Stomach (tissue), 4 donors: ENCODE measurements around the gene SERPINB10.

Experiments
- POLR2A ChIP-seq, 4 donors: fragments of 450-650 bp; IDR thresholded peaks; one replicate each; pipeline ENCODE4 v1.6.1; 2016; ENCODE audit warnings: antibody characterized with exemption in 4 of 4, control low read depth in 2 of 4, mild to moderate bottlenecking in 1 of 4, moderate library complexity in 1 of 4
- TF ChIP-seq, protein P1 (sequence below), 7 experiments: fragments of 450-650 bp in 4 of 7; fragments of 200-600 bp in 3 of 7; sonication (generic) in 3 of 7; IDR thresholded peaks; one replicate each; pipeline ENCODE4 v1.5.1; 2016 to 2019; ENCODE audit warnings: antibody characterized with exemption in 7 of 7, control low read depth in 2 of 7, mild to moderate bottlenecking in 1 of 7

DNA sequence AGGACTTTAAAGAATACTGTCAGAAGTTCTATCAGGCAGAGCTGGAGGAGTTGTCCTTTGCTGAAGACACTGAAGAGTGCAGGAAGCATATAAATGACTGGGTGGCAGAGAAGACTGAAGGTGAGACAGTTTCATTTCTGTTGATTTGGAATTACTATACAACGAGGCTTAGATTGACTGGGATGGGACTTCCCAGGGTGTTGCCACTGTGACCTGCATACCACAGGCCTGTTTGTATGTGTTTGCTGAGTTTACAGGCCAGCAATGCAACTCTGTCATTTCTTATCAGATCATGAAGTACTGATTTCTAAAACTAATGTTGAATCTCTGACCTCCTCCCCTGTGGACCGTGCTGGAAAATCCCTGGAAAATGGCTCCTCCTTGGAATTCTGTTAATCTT, 74.0 kb downstream of the SERPINB10 start:
- TF ChIP-seq, protein P1, sequence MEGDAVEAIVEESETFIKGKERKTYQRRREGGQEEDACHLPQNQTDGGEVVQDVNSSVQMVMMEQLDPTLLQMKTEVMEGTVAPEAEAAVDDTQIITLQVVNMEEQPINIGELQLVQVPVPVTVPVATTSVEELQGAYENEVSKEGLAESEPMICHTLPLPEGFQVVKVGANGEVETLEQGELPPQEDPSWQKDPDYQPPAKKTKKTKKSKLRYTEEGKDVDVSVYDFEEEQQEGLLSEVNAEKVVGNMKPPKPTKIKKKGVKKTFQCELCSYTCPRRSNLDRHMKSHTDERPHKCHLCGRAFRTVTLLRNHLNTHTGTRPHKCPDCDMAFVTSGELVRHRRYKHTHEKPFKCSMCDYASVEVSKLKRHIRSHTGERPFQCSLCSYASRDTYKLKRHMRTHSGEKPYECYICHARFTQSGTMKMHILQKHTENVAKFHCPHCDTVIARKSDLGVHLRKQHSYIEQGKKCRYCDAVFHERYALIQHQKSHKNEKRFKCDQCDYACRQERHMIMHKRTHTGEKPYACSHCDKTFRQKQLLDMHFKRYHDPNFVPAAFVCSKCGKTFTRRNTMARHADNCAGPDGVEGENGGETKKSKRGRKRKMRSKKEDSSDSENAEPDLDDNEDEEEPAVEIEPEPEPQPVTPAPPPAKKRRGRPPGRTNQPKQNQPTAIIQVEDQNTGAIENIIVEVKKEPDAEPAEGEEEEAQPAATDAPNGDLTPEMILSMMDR (IDR thresholded peaks at IDR 0.05), result no peak
- TF ChIP-seq POLR2A (IDR thresholded peaks at IDR 0.05), result no peak
